Fibroblast of skin of scalp (primary cell): ENCODE results near the gene SYNPR.
A peak's percentile ranks its signal among the peaks of the same experiment; 100 is the strongest.

Source experiments
- DNase-seq: peaks from one replicate; pipeline ENCODE4 v3.0.0-alpha.2; 2013

The SYNPR gene

GRCh38 chr3:63308072-63308471 lies 30.0 kb downstream of the SYNPR start:
- no peak for DNase-seq

GRCh38 chr3:63309768-63310167 lies 31.7 kb downstream of the SYNPR start:
- DNase-seq: no peak

GRCh38 chr3:63323766-63324165 lies 45.7 kb downstream of the SYNPR start:
- no peak for DNase-seq

- DNase-seq: no peak
Measured at GRCh38 chr3:63324621-63325020, 46.5 kb downstream of the SYNPR start.

- DNase-seq: no peak
Measured at GRCh38 chr3:63325386-63325785, 47.3 kb downstream of the SYNPR start.

- peak; percentile 9 for DNase-seq
Measured at GRCh38 chr3:63328365-63328764, 50.3 kb downstream of the SYNPR start.

- no peak for DNase-seq
Measured at GRCh38 chr3:63331520-63331919, 53.4 kb downstream of the SYNPR start.

- no peak for DNase-seq
Measured at GRCh38 chr3:63333815-63334214, 55.7 kb downstream of the SYNPR start.

- DNase-seq: no peak
Measured at GRCh38 chr3:63338351-63338750, 60.2 kb downstream of the SYNPR start.

- DNase-seq: peak; percentile 97
Measured at GRCh38 chr3:63343674-63344073, 65.6 kb downstream of the SYNPR start.

GRCh38 chr3:63344661-63345060 lies 66.6 kb downstream of the SYNPR start:
- no peak for DNase-seq

- DNase-seq: peak; percentile 74
Measured at GRCh38 chr3:63349583-63350573, 71.8 kb downstream of the SYNPR start.

GRCh38 chr3:63351159-63352007 lies 73.3 kb downstream of the SYNPR start:
- peak; percentile 76 for DNase-seq

GRCh38 chr3:63352008-63352279 lies 73.8 kb downstream of the SYNPR start:
- DNase-seq: no peak

- peak; percentile 71 for DNase-seq
Measured at GRCh38 chr3:63353383-63353782, 75.3 kb downstream of the SYNPR start.

- peak; percentile 28 for DNase-seq
Measured at GRCh38 chr3:63354160-63354559, 76.1 kb downstream of the SYNPR start.

GRCh38 chr3:63355809-63356208 lies 77.7 kb downstream of the SYNPR start:
- DNase-seq: peak; percentile 92

- DNase-seq: peak; percentile 68
Measured at GRCh38 chr3:63364495-63364894, 86.4 kb downstream of the SYNPR start.

- DNase-seq: no peak
Measured at GRCh38 chr3:63364910-63365309, 86.8 kb downstream of the SYNPR start.

GRCh38 chr3:63365671-63366070 lies 87.6 kb downstream of the SYNPR start:
- no peak for DNase-seq

- no peak for DNase-seq
Measured at GRCh38 chr3:63370094-63370493, 92.0 kb downstream of the SYNPR start.

GRCh38 chr3:63383040-63383439 lies 104.9 kb downstream of the SYNPR start:
- no peak for DNase-seq

- DNase-seq: no peak
Measured at GRCh38 chr3:63384382-63384781, 106.3 kb downstream of the SYNPR start.

GRCh38 chr3:63385629-63386028 lies 107.5 kb downstream of the SYNPR start:
- no peak for DNase-seq
